ENCODE data around the gene SLC9C1. TPM values are rescaled to one million over a fixed set of nuclear protein-coding genes. Genes with fewer than 3 reads are reported as not detected.
A peak's percentile ranks its signal among the peaks of the same experiment; 100 is the strongest.
"Not testable (repeated sequence)": the region's sequence is repeated elsewhere in the genome, so short reads cannot be mapped to it uniquely, and the experiment has no call there.

The SLC9C1 gene
- total RNA-seq, 1 experiment from 2014 or later: 0.50 TPM

DNA sequence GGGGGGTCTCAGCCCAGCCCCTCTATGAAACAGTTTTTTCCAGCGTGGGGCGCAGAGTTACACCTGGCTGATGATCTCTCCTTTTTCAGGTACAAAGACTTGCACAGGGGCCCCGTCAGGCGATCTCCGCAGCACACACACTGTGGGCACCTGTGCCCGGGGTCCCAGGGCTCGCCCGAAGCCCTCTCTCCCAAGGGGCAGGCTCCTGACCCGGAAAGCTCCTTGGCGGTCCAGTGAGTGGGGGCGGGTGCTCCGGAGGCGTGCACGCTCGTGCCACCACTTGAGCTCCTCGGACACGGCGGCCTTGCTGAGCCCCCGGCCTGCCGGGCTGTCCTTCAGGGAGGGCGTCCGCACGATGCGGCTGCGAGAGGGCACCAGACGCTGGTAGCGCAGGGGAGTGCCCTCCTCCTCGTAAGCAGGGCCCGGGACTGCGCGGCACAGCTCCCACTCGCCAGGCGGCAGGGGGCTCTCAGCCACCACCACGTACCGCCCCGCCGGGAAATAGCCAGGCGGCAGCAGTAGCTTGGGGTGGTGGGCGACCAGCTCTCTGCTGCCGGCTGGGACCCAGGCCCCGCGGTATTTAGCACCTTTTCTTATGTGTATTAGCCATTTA is 108.5 kb downstream of the SLC9C1 start:
- peak; percentile 55 for DNase-seq
- not testable (repeated sequence) for H3K36me3 Mint-ChIP-seq (ENCODE audit: insufficient read depth in 1 of 3, low read depth in 3 of 3)

More for the DNA sequence above, 108.5 kb downstream of the SLC9C1 start:
- H2BK15ac ChIP-seq (ENCODE audit: low read depth, low read length); H3K9ac ChIP-seq (ENCODE audit: extremely low read depth, insufficient read length, low read length); H2AFZ ChIP-seq (ENCODE audit: low read length); H3K4me2 ChIP-seq (ENCODE audit: insufficient read depth, insufficient read length, low read length); H3K4me1 ChIP-seq (ENCODE audit: insufficient read depth, low read length); H4K20me1 ChIP-seq (ENCODE audit: control insufficient read depth, insufficient read depth, insufficient read length); H3K9me3 ChIP-seq (ENCODE audit: control insufficient read depth, low read depth, low read length); H3K27ac Mint-ChIP-seq; H3K27me3 Mint-ChIP-seq (ENCODE audit: low read depth); H2AK5ac ChIP-seq (ENCODE audit: insufficient read length, low read length); H3K79me1 ChIP-seq (ENCODE audit: insufficient read depth, low read depth, low read length, poor library complexity, severe bottlenecking); H3K56ac ChIP-seq (ENCODE audit: insufficient read length, low read depth, low read length); H3K14ac ChIP-seq (ENCODE audit: insufficient read depth, low read length); H2BK12ac ChIP-seq (ENCODE audit: insufficient read length, low read depth, low read length); H2BK120ac ChIP-seq (ENCODE audit: low read depth, low read length, poor library complexity, severe bottlenecking); H2BK5ac ChIP-seq (ENCODE audit: insufficient read length, low read length); H3K27ac ChIP-seq (ENCODE audit: insufficient read length, low read depth, low read length); H3K4ac ChIP-seq (ENCODE audit: low read depth, low read length); H3K23me2 ChIP-seq (ENCODE audit: insufficient read length, low read depth, low read length, poor library complexity, severe bottlenecking); H3K4me1 Mint-ChIP-seq; H4K8ac ChIP-seq (replicated peaks; ENCODE audit: insufficient read length, low read depth, low read length); H3K27me3 ChIP-seq (ENCODE audit: insufficient read depth, low read length); H3K23ac ChIP-seq (ENCODE audit: insufficient read length, low read depth, low read length); H3K79me2 ChIP-seq (ENCODE audit: insufficient read depth, low read length); H3T11ph ChIP-seq (ENCODE audit: low read length); H3K18ac ChIP-seq (ENCODE audit: insufficient read length, low read depth, low read length); H2BK20ac ChIP-seq (ENCODE audit: low read depth, low read length, poor library complexity, severe bottlenecking); H4K91ac ChIP-seq (ENCODE audit: insufficient read length, low read depth, low read length); H4K5ac ChIP-seq (ENCODE audit: insufficient read length, low read depth, low read length); H3K9me3 Mint-ChIP-seq: not testable (repeated sequence)
- TF ChIP-seq, protein P1, sequence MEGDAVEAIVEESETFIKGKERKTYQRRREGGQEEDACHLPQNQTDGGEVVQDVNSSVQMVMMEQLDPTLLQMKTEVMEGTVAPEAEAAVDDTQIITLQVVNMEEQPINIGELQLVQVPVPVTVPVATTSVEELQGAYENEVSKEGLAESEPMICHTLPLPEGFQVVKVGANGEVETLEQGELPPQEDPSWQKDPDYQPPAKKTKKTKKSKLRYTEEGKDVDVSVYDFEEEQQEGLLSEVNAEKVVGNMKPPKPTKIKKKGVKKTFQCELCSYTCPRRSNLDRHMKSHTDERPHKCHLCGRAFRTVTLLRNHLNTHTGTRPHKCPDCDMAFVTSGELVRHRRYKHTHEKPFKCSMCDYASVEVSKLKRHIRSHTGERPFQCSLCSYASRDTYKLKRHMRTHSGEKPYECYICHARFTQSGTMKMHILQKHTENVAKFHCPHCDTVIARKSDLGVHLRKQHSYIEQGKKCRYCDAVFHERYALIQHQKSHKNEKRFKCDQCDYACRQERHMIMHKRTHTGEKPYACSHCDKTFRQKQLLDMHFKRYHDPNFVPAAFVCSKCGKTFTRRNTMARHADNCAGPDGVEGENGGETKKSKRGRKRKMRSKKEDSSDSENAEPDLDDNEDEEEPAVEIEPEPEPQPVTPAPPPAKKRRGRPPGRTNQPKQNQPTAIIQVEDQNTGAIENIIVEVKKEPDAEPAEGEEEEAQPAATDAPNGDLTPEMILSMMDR (conservative IDR thresholded peaks at IDR 0.05): peak; percentile 37; the same call in 2 of the 3 replicates
- peak overlapping the region; percentile 45 to 61 for H3K4me3 Mint-ChIP-seq
- no CpG with 5 or more reads among the region's 42 CpGs for WGBS (ENCODE audit: extremely low coverage, insufficient read length, low lambda C conversion rate)
